GM23248 (cell line): Measurements from ENCODE around the gene SLC25A21. TPM values are rescaled to one million over a fixed set of nuclear protein-coding genes. Genes with fewer than 3 reads are reported as not detected.

Experiments
- DNase-seq: peaks from one replicate; pipeline ENCODE4 v3.0.0-alpha.2; 2015
- H2AFZ ChIP-seq: fragments of 200-600 bp; sonication (generic); 2 replicates; pipeline ENCODE4 v1.6.1; 2016; ENCODE audit warnings: antibody characterized with exemption
- H3F3A ChIP-seq: fragments of 200-600 bp; sonication (generic); 2 replicates; pipeline ENCODE4 v1.6.1; 2016; ENCODE audit warnings: mild to moderate bottlenecking, antibody characterized with exemption, mixed run types; ENCODE audit not compliant: insufficient read depth
- H3K27ac ChIP-seq: fragments of 200-600 bp; sonication (generic); 2 replicates; pipeline ENCODE4 v1.5.1; 2016; ENCODE audit warnings: mild to moderate bottlenecking
- H3K27me3 ChIP-seq: fragments of 200-600 bp; sonication (generic); replicated peaks from 2 replicates; pipeline ENCODE4 v1.6.1; 2016; ENCODE audit warnings: mild to moderate bottlenecking; ENCODE audit not compliant: insufficient read depth
- H3K36me3 ChIP-seq: fragments of 200-600 bp; sonication (generic); 2 replicates; pipeline ENCODE4 v1.6.1; 2016; ENCODE audit warnings: low read depth, mild to moderate bottlenecking
- H3K4me1 ChIP-seq: fragments of 200-600 bp; sonication (generic); 2 replicates; pipeline ENCODE4 v1.6.1; 2016; ENCODE audit warnings: mild to moderate bottlenecking; ENCODE audit not compliant: insufficient read depth
- H3K4me2 ChIP-seq: fragments of 200-600 bp; sonication (generic); one replicate; pipeline ENCODE4 v1.6.1; 2016; ENCODE audit warnings: mild to moderate bottlenecking; ENCODE audit not compliant: unreplicated experiment
- H3K4me3 ChIP-seq: fragments of 200-600 bp; sonication (generic); 2 replicates; pipeline ENCODE4 v1.5.1; 2016; ENCODE audit warnings: mild to moderate bottlenecking
- H3K79me2 ChIP-seq: fragments of 200-600 bp; sonication (generic); 2 replicates; pipeline ENCODE4 v1.6.1; 2016; ENCODE audit warnings: mild to moderate bottlenecking; ENCODE audit not compliant: insufficient read depth
- H3K9ac ChIP-seq: fragments of 200-600 bp; sonication (generic); 2 replicates; pipeline ENCODE4 v1.6.1; 2016; ENCODE audit warnings: mild to moderate bottlenecking
- H3K9me2 ChIP-seq: fragments of 200-600 bp; sonication (generic); 2 replicates; pipeline ENCODE4 v1.6.1; 2016; ENCODE audit warnings: mixed run types, mild to moderate bottlenecking, moderate library complexity; ENCODE audit not compliant: insufficient read depth
- H3K9me3 ChIP-seq: fragments of 200-600 bp; sonication (generic); one replicate; pipeline ENCODE4 v1.6.1; 2017; ENCODE audit warnings: low read depth
- H4K20me1 ChIP-seq: fragments of 200-600 bp; sonication (generic); 2 replicates; pipeline ENCODE4 v1.6.0; 2016; ENCODE audit not compliant: insufficient read depth
- EZH2 ChIP-seq: fragments of 200-600 bp; sonication (generic); IDR thresholded peaks from 2 replicates; pipeline ENCODE4 v1.6.1; 2018; ENCODE audit warnings: antibody characterized with exemption, mild to moderate bottlenecking; ENCODE audit not compliant: insufficient read depth, poor library complexity, severe bottlenecking
- EZH2phosphoT487 ChIP-seq: fragments of 200-600 bp; sonication (generic); IDR thresholded peaks from 2 replicates; pipeline ENCODE4 v1.6.1; 2018; ENCODE audit warnings: antibody characterized with exemption, moderate library complexity, mild to moderate bottlenecking, low read depth; ENCODE audit not compliant: insufficient read depth
- WGBS, 2 experiments: methylation state at CpG; one replicate each; pipeline ENCODE4 v1.1.6; 2015 to 2017; ENCODE audit warnings: low lambda C conversion rate in 2 of 2, low coverage in 1 of 2; ENCODE audit errors: missing lambda C conversion rate in 2 of 2; 5-methylcytosine and 5-hydroxymethylcytosine counted together
- in situ Hi-C: fragments of 300-500 bp; cut with MboI; formaldehyde crosslinking; loops from 2 replicates; pipeline ENCODE4 v1.15.0; 2020
- polyA plus RNA-seq: library from polyadenylated mRNA; unstranded; fragments of >200 nt; fragmentation: Nextera tagmentation; extraction: Ambion mirVana; gene quantifications from 2 replicates; pipeline ENCODE4 v1.2.1, GENCODE V29; 2016
- total RNA-seq: library from RNA; depleted of rRNA; stranded (reverse); fragments of >200 nt; shearing (Covaris generic); gene quantifications from 2 replicates; pipeline ENCODE4 v1.2.3, GENCODE V29; 2014

SLC25A21 gene
- total and polyA plus RNA-seq, 2 experiments from 2014 or later, result 0.26 TPM; not detected in 1

DNA sequence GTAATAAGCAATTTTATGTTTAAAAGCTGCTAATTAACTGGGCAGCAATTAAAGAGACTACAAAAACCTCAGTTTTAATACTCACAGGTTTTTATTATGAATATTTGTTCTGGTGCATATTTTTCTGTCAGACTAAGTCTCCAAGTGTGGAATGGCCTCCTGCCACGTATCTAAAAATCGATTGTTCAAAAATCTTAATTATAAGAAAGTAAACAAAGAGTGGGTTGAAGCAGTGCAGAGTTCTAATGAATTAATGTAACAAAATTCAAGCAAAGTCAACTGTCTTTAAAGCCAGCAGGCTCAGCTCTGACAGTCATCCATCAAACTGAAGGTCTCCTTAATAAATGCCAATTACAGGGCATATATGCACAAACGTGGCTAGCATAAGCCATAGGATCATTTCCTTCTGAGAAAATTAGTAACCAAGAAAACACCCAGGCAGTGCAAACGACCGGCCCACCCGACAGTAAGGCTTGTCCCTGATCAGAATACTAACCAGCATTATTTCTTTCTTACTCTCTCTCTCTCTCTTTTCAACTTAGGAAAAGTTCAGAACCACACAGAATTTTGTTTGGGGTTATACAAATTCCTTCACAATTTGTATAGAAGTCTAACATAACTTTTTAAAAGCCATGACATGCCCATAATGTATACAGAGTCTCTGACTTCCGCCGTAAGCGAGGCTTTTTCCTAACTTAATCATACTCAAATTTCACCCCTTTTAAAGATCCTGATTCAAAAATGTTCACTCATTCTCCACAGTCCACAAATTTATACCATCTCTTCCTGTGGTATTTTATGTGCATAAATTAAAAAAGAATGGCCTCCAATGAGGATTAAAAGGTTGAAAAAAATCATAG is 83.8 kb downstream of the SLC25A21 start:
- WGBS, 2 experiments, result 79 to 80% methylated on average over 9 of the region's 9 CpGs

GRCh38 chr14:37087520-37087919 is 84.9 kb downstream of the SLC25A21 start:
- in situ Hi-C loops, result no loop called here
- no peak for TF ChIP-seq EZH2phosphoT487
- TF ChIP-seq EZH2, result no peak
- Histone ChIP-seq H3K27me3 (no peaks in the 10 kb centered on the region), H3K9ac (no peak overlapping the region), H4K20me1 (no peaks in the 10 kb centered on the region), H3K36me3 (no peaks in the 10 kb centered on the region), H2AFZ (no peak overlapping the region), H3F3A (no peaks in the 10 kb centered on the region), H3K9me2 (no peaks in the 10 kb centered on the region), H3K4me2 (no peak overlapping the region), H3K9me3 (no peaks in the 10 kb centered on the region), H3K79me2 (no peaks in the 10 kb centered on the region), H3K4me3 (no peak overlapping the region), H3K4me1 (no peaks in the 10 kb centered on the region), H3K27ac (no peak overlapping the region)
- DNase-seq, result no peak
- 95 to 97% methylated on average over 3 of the region's 3 CpGs for WGBS, 2 experiments

More for the DNA sequence above, 83.8 kb downstream of the SLC25A21 start:
- H3K9ac ChIP-seq, result no peak overlapping the region
- no peaks in the 10 kb centered on the region for H3K79me2 ChIP-seq
- no peaks in the 10 kb centered on the region for H3K9me2 ChIP-seq
- no peak for DNase-seq
- H3K36me3 ChIP-seq, result no peaks in the 10 kb centered on the region
- no peaks in the 10 kb centered on the region for H4K20me1 ChIP-seq
- no peak overlapping the region for H3K4me3 ChIP-seq
- H2AFZ ChIP-seq, result no peak overlapping the region
- H3K27ac ChIP-seq, result no peak overlapping the region
- H3K27me3 ChIP-seq, result no peaks in the 10 kb centered on the region
- no peaks in the 10 kb centered on the region for H3K4me1 ChIP-seq
- in situ Hi-C loops, result no loop called here
- TF ChIP-seq EZH2 (no peak), EZH2phosphoT487 (no peak)
- no peak overlapping the region for H3K4me2 ChIP-seq
- H3K9me3 ChIP-seq, result no peaks in the 10 kb centered on the region
- H3F3A ChIP-seq, result no peaks in the 10 kb centered on the region

GRCh38 chr14:37083599-37083998 is 88.8 kb downstream of the SLC25A21 start:
- no peak overlapping the region for H2AFZ ChIP-seq
- H3K4me3 ChIP-seq, result no peak overlapping the region
- DNase-seq, result no peak
- no peaks in the 10 kb centered on the region for H3K9me3 ChIP-seq
- no peak overlapping the region for H3K9ac ChIP-seq
- H3K27me3 ChIP-seq, result no peaks in the 10 kb centered on the region
- no peaks in the 10 kb centered on the region for H3K79me2 ChIP-seq
- in situ Hi-C loops, result no loop called here
- WGBS, 2 experiments, result 60 to 65% methylated on average over 5 of the region's 5 CpGs
- TF ChIP-seq EZH2 (no peak), EZH2phosphoT487 (no peak)
- no peaks in the 10 kb centered on the region for H4K20me1 ChIP-seq
- H3K9me2 ChIP-seq, result no peaks in the 10 kb centered on the region
- no peak overlapping the region for H3K4me2 ChIP-seq
- H3K4me1 ChIP-seq, result no peaks in the 10 kb centered on the region
- H3K27ac ChIP-seq, result no peak overlapping the region
- no peaks in the 10 kb centered on the region for H3F3A ChIP-seq
- H3K36me3 ChIP-seq, result no peaks in the 10 kb centered on the region

DNA sequence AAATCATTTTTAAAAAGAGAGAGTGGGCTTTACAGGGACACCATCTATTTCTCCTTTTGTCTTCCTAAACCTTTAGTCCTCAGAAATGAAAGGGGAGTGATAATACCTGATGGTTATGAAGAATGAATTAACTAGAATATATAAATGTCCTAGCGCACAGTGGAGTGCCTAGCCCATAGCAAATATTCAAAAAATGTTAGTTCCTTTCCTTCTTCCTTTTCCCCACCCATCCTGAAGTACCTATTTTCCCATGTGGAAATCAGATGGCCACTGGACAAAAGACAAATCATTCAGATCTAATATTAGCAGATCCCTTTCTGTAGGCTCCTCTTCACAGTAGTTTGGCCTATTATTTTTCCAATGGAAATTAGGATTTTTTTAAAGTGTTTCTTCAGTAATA is 90.0 kb downstream of the SLC25A21 start:
- H3K79me2 ChIP-seq, result no peaks in the 10 kb centered on the region
- no peaks in the 10 kb centered on the region for H3K9me3 ChIP-seq
- DNase-seq, result no peak
- H3K27ac ChIP-seq, result no peak overlapping the region
- no peaks in the 10 kb centered on the region for H4K20me1 ChIP-seq
- in situ Hi-C loops, result no loop called here
- H2AFZ ChIP-seq, result no peak overlapping the region
- no peak overlapping the region for H3K4me2 ChIP-seq
- H3K27me3 ChIP-seq, result no peaks in the 10 kb centered on the region
- H3K4me1 ChIP-seq, result no peaks in the 10 kb centered on the region
- H3F3A ChIP-seq, result no peaks in the 10 kb centered on the region
- H3K9me2 ChIP-seq, result no peaks in the 10 kb centered on the region
- H3K4me3 ChIP-seq, result no peak overlapping the region
- H3K9ac ChIP-seq, result no peak overlapping the region
- WGBS, 2 experiments, result 0% methylated on average over 1 of the region's 1 CpG
- TF ChIP-seq EZH2, result no peak
- TF ChIP-seq EZH2phosphoT487, result no peak
- no peaks in the 10 kb centered on the region for H3K36me3 ChIP-seq
